UCSD-AML1 (cell line): ENCODE data around the gene USH2A.

ENCODE experiments used
- DNase-seq: peaks from one replicate; lab custom pipeline; 2025; ENCODE audit not compliant: unreplicated experiment; lab: John Stamatoyannopoulos, UW

The USH2A gene

GRCh38 chr1:216422821-216423520 lies at the start of gene USH2A:
USH2A (minus strand) TSS chr1:216423448; CDS start chr1:216422336, 1,112 bp downstream.
- DNase-seq, result no peak

GRCh38 chr1:216466162-216466801 lies 43.0 kb upstream of the USH2A start:
- no peak for DNase-seq

- no peak for DNase-seq
These were observed 41.2 kb upstream of the USH2A start for GRCh38 chr1:216464489-216464888.

GRCh38 chr1:216462066-216462775 lies 39.0 kb upstream of the USH2A start:
- no peak for DNase-seq

GRCh38 chr1:216461466-216461865 lies 38.2 kb upstream of the USH2A start:
- DNase-seq, result no peak

- no peak for DNase-seq
These were observed 36.5 kb upstream of the USH2A start for GRCh38 chr1:216459651-216460207.

- no peak for DNase-seq
These were observed 35.6 kb upstream of the USH2A start for GRCh38 chr1:216458812-216459211.

GRCh38 chr1:216457356-216457755 lies 34.1 kb upstream of the USH2A start:
- no peak for DNase-seq

- DNase-seq, result no peak
These were observed 33.4 kb upstream of the USH2A start for GRCh38 chr1:216456682-216457081.

- DNase-seq, result no peak
These were observed 30.5 kb upstream of the USH2A start for GRCh38 chr1:216453777-216454176.

- no peak for DNase-seq
These were observed 27.0 kb upstream of the USH2A start for GRCh38 chr1:216450227-216450626.

- no peak for DNase-seq
These were observed 24.8 kb upstream of the USH2A start for GRCh38 chr1:216448011-216448510.

- DNase-seq, result no peak
These were observed 14.4 kb upstream of the USH2A start for GRCh38 chr1:216437603-216438002.

GRCh38 chr1:216434232-216434631 lies 11.0 kb upstream of the USH2A start:
- no peak for DNase-seq

- no peak for DNase-seq
These were observed 9.9 kb upstream of the USH2A start for GRCh38 chr1:216433175-216433574.

GRCh38 chr1:216430744-216431143 lies 7.5 kb upstream of the USH2A start:
- DNase-seq, result no peak

- DNase-seq, result no peak
These were observed 2.3 kb upstream of the USH2A start for GRCh38 chr1:216425577-216425976.

- no peak for DNase-seq
These were observed 2.5 kb downstream of the USH2A start for GRCh38 chr1:216420746-216421145.

GRCh38 chr1:216420263-216420662 lies 3.0 kb downstream of the USH2A start:
- DNase-seq, result no peak

GRCh38 chr1:216416488-216416887 lies 6.8 kb downstream of the USH2A start:
- no peak for DNase-seq

- DNase-seq, result no peak
These were observed 13.2 kb downstream of the USH2A start for GRCh38 chr1:216410026-216410425.

GRCh38 chr1:216390956-216391355 lies 32.3 kb downstream of the USH2A start:
- DNase-seq, result no peak
